GM18907 (cell line): ENCODE results near the gene AXIN1.
A peak's percentile ranks its signal among the peaks of the same experiment; 100 is the strongest.
"Not testable (repeated sequence)": the region's sequence is repeated elsewhere in the genome, so short reads cannot be mapped to it uniquely, and the experiment has no call there.

Experiments
- ATAC-seq: cut with Tn5 transposase; IDR thresholded peaks from one replicate; pipeline ENCODE4 v1.9.1; 2021; ENCODE audit warnings: mild to moderate bottlenecking, moderate library complexity; ENCODE audit not compliant: unreplicated experiment

Gene AXIN1

GRCh38 chr16:352547-353403 lies at the start of gene AXIN1:
TSS of gene AXIN1 (minus strand) at chr16:352723. CDS start at chr16:347025, 5,698 bp downstream.
- ATAC-seq = peak; percentile 51

GRCh38 chr16:401468-402348 lies 49.2 kb upstream of the AXIN1 start, which contains the start of gene DECR2:
TSS of gene DECR2 (plus strand) at chr16:401885. CDS start at chr16:401964, 79 bp downstream.
- peak; percentile 51 for ATAC-seq

DNA sequence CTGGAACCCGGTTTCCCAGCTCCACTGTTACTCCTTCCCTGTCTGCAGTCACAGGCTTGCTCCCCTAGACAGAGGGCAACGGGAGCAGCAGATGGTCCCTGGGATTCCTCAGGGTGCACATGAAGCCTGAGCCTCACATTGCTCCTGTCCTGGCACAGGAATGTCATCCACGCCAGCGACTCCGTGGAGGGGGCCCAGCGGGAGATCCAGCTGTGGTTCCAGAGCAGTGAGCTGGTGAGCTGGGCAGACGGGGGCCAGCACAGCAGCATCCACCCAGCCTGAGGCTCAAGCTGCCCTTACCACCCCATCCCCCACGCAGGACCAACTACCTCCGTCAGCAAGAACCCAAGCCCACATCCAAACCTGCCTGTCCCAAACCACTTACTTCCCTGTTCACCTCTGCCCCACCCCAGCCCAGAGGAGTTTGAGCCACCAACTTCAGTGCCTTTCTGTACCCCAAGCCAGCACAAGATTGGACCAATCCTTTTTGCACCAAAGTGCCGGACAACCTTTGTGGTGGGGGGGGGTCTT lies 47.6 kb upstream of the AXIN1 start:
- ATAC-seq = no peak

- ATAC-seq = no peak
Measured at GRCh38 chr16:399340-400019, 47.0 kb upstream of the AXIN1 start.

GRCh38 chr16:398561-399339 lies 46.2 kb upstream of the AXIN1 start:
- ATAC-seq = no peak

- no peak for ATAC-seq
Measured at GRCh38 chr16:397736-398332, 45.3 kb upstream of the AXIN1 start.

DNA sequence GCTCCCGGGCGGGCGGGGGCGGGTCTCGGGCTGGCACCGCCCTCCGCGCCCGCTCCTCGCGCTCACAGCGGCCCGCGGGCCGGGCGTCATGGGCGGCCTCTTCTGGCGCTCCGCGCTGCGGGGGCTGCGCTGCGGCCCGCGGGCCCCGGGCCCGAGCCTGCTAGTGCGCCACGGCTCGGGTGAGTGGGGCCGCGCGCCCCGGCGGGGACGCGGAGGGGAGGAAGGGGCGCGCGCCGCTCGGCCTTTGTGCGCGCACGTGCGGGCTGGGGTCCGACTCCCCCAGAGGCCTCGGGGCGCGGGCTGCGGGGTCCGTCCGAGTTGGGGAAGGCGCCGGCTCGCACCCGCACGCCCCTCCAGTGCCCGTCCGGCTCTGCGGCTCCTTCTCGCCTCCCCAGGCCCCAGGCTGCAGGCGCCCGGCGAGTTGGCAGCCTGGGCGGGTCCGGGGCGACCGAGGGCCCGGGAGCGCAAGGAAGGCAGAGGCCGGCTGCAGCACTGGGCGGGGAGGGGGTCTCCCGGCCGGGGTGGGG lies 44.7 kb upstream of the AXIN1 start, which contains the start of gene NME4:
Gene NME4 (plus strand): TSS at position 65 of the 527 bp plus-strand sequence. CDS start 24 bp downstream, at position 89.
- no peak for ATAC-seq

DNA sequence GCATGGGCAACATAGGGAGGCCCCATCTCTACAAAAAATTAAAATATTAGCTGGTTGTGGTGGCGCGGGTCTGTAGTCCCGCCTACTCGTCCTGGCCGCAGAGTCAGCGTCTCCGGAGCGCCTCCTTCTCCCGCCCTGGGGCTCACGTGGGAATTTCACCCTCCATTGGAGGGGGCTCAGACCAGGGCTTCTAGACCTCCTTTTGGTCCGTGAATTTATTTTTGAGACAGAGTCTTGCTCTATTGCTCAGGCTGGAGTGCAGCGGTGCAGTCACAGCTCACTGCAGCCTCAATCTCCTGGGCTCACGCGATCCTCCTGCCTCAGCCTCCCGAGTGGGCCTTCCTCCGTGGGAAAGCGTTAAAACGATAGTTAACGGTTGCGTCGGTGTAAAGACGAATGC lies 44.1 kb upstream of the AXIN1 start:
- ATAC-seq = no peak

GRCh38 chr16:396199-396598 lies 43.7 kb upstream of the AXIN1 start:
- no peak for ATAC-seq

DNA sequence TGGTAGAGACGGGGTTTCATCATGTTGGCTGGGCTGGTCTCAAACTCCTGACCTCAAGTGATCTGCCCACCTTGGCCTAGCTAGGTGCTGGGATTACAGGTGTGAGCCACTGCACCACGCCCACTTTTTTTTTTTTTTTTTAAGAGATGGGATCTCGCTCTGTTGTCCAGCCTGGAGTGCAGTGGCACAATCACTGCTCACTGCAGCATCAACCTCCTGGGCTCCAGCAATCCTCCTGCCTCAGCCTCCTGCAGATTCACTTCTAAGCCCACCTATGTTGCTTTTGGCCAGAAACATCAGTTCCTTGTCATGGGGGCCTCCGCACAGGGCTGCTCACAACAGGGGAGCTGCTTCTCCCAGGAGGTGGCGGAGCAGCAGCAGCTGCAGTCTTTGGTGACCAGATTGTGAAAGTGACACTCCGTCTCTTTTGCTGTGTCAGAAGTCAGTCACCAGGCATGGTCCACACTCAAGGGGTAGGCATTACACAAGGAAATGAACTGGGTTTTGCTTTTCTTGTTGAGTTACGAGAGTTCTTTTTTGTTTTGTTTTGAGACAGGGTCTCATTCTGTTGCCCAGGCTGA lies 40.0 kb upstream of the AXIN1 start:
- no peak for ATAC-seq

DNA sequence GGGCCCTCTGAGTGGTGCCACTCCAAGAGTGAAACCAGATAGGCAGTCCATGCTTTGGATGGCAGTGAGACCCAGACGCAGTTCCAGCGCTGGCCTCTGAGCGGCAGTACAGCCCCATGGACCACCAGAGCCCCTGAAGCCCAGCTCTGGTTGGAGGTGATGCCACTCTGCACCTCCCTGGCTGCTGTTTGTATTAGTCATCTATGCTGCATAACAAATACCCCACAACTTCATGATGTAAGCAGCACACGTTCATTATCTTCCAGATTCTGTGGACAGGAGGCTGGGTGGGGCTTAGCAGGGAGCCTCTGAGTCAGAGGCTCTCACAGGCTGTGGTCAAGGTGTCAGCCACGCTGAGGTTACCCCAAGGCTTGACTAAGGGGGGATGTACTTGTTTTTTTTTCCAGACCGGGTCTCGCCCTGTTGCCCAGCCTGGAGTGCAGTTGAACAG lies 39.4 kb upstream of the AXIN1 start:
- peak; percentile 41 for ATAC-seq

GRCh38 chr16:389352-389751 lies 36.8 kb upstream of the AXIN1 start:
- no peak for ATAC-seq

- ATAC-seq = not testable (repeated sequence)
Measured at GRCh38 chr16:387761-388666, 35.5 kb upstream of the AXIN1 start.

- ATAC-seq = no peak
Measured at GRCh38 chr16:386641-387156, 34.2 kb upstream of the AXIN1 start.

- peak; percentile 35 for ATAC-seq
Measured at GRCh38 chr16:383326-384051, 31.0 kb upstream of the AXIN1 start.

DNA sequence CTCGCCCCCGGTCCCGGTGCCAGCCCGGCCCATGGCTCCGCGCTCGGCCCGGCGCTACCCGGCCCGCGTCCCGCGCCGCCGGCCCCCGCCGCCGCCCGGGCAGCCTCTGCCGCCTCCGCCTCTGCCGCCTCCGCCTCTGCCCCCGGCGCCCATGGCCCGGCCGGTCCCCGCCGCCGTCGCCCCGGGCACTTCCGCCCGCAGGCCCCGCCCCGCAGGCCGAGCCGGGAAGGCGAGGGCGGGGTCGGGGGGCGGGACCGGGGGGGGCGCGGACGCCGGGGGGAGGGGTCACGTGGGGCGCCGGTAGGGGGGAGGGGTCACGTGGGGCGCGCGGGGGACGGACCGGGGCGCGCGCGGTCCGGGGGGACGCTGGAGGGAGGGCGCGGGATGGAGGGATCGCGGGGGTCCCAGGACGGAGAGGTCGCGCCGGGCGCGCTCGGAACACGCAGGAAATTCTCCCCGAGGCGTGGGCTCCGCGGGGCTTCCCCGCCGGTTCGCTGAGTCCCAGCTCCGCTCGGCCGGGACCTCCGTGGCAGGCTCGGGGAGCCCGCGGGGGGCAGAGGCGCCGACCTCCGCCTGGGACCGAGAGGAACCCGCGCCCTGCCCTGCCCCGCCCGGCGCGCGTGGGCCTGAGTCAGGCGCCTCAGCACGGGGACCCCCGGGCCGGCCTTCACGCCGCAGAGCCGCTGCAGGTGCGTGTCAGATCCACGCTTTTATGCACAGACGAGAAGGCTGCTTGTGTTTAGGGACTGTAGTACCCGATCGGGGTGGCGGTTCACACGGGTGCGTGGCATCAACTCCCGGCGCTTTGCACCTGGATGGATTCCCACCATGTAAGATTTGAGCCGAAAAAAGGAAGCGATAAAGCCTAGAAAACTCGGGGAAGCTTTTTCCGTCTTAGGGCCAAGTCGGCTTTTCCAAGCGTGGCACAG lies 29.5 kb upstream of the AXIN1 start, which contains the start of gene PGAP6:
Gene PGAP6 (minus strand): TSS at position 190 of the 929 bp plus-strand sequence. CDS start 157 bp downstream, at position 33.
- ATAC-seq = peak; percentile 47
